ENCODE measurements around the gene ABCE1.
A peak's percentile ranks its signal among the peaks of the same experiment; 100 is the strongest.

ABCE1 gene

GRCh38 chr4:145097821-145098674, at the start of gene ABCE1, which contains the start of gene ANAPC10:
Gene ABCE1, plus strand, starts transcription at chr4:145098311. Its CDS starts 6,102 bp downstream, at chr4:145104413.
Gene ANAPC10, minus strand, starts transcription at chr4:145098196. Its CDS starts 2,097 bp downstream, at chr4:145096099.
- ChIA-PET POLR2A (interaction anchor here (0.6 kb wide), 1 partner anchor 1721 kb away, joined by 5 read pairs; no protein-coding TSS in a partner anchor), CTCF (interaction anchor here (1.1 to 1.6 kb wide), 4 partner anchors 10 to 36 kb away, joined by 3 to 5 read pairs (median 3); no protein-coding TSS in a partner anchor)
- TF ChIP-seq, protein P1, sequence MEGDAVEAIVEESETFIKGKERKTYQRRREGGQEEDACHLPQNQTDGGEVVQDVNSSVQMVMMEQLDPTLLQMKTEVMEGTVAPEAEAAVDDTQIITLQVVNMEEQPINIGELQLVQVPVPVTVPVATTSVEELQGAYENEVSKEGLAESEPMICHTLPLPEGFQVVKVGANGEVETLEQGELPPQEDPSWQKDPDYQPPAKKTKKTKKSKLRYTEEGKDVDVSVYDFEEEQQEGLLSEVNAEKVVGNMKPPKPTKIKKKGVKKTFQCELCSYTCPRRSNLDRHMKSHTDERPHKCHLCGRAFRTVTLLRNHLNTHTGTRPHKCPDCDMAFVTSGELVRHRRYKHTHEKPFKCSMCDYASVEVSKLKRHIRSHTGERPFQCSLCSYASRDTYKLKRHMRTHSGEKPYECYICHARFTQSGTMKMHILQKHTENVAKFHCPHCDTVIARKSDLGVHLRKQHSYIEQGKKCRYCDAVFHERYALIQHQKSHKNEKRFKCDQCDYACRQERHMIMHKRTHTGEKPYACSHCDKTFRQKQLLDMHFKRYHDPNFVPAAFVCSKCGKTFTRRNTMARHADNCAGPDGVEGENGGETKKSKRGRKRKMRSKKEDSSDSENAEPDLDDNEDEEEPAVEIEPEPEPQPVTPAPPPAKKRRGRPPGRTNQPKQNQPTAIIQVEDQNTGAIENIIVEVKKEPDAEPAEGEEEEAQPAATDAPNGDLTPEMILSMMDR (IDR thresholded peaks at IDR 0.05; ENCODE audit: control extremely low read depth, extremely low read depth, low read depth, missing control alignments) = peak; percentile 18
- DNase-seq (ENCODE audit: extremely low spot score) = peak; percentile 93

DNA sequence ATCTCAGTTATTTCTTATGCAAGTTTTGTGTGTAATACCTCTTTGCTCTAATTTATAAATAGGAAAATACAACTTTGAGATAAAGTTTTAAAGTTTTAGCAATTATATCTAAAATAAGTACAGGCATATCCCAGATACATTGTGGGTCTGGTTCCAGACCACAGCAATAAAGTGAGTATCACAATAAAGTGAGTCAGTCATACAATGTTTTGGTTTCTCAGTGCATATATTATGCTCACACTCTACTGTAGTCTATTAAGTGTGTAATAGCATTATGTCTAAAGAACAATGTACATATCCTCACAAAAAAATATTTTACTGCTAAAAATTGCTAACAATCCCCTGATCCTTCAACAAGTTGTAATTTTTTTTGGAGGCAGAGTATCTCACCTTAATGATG, 49.3 kb upstream of the ABCE1 start:
- ChIA-PET CTCF (interaction anchor here (1.3 kb wide), 1 partner anchor 13 kb away, joined by 4 read pairs; no protein-coding TSS in a partner anchor), POLR2A (no interaction called here)
- TF ChIP-seq, protein P1 (IDR thresholded peaks at IDR 0.05; ENCODE audit: control extremely low read depth, extremely low read depth, low read depth, missing control alignments) = no peak
- no peak for DNase-seq (ENCODE audit: extremely low spot score)

- POLR2A ChIA-PET = no interaction called here
- DNase-seq (ENCODE audit: extremely low spot score) = no peak
- CTCF ChIA-PET = interaction anchor here (1.0 to 1.3 kb wide), 2 partner anchors 12 to 14 kb away, joined by 3 to 4 read pairs; no protein-coding TSS in a partner anchor
- TF ChIP-seq, protein P1 (IDR thresholded peaks at IDR 0.05; ENCODE audit: control extremely low read depth, extremely low read depth, low read depth, missing control alignments) = no peak
Observed at GRCh38 chr4:145049241-145049640, 48.9 kb upstream of the ABCE1 start.

DNA sequence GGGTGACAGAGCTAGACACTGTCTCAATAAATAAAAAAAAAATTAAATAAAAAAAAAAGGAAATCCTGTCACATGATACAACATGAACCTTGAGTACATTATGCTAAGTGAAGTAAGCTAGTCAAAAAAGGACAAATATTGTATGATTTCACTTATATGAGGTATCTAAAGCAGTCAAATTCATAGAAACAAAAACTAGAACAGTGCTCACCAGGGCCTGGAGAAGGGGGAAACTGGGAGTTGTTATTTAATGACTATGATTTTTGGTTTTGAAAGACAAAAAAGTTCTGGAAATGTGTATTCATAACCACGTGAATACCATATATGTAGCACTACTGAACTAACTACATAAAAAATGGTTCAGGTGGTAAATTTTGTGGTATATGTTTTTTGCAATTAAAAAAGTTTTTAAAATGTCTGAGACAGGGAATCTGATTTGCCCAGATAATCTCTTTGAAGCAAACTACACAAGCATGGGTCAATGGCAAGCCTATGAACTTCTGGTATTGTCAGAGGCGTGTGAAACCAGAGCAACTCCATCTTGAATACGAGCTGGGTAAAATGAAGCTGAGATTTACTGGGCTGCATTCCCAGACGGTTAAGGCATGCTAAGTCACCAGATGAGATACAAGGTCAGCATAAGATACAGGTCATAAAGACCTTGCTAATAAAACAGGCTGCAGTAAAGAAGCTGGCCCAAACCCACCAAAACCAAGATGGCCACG, 42.4 kb upstream of the ABCE1 start:
- TF ChIP-seq, protein P1 (IDR thresholded peaks at IDR 0.05; ENCODE audit: control extremely low read depth, extremely low read depth, low read depth, missing control alignments) = no peak
- CTCF ChIA-PET = no interaction called here
- POLR2A ChIA-PET = no interaction called here
- DNase-seq (ENCODE audit: extremely low spot score) = no peak

- POLR2A ChIA-PET = no interaction called here
- TF ChIP-seq, protein P1 (IDR thresholded peaks at IDR 0.05; ENCODE audit: control extremely low read depth, extremely low read depth, low read depth, missing control alignments) = no peak
- CTCF ChIA-PET = no interaction called here
- no peak for DNase-seq (ENCODE audit: extremely low spot score)
Observed at GRCh38 chr4:145056325-145057130, 41.6 kb upstream of the ABCE1 start.

GRCh38 chr4:145058256-145058655, 39.9 kb upstream of the ABCE1 start:
- TF ChIP-seq, protein P1 (IDR thresholded peaks at IDR 0.05; ENCODE audit: control extremely low read depth, extremely low read depth, low read depth, missing control alignments) = no peak
- ChIA-PET POLR2A (no interaction called here), CTCF (no interaction called here)
- DNase-seq (ENCODE audit: extremely low spot score) = no peak

Data from GM10248 (cell line).